Tibial artery (tissue), 4 donors: ENCODE results near the gene PAXIP1.

Experiments used
- DNase-seq, 2 donors: peaks; one replicate each; pipeline ENCODE4 v3.0.0-alpha.2; 2019
- H3K27ac ChIP-seq, 2 donors: fragments of 200-600 bp; sonication (generic) in 1 of 2; 1 replicate in 1 of 2; 2 replicates in 1 of 2; pipeline ENCODE4 v1.5.1; 2018 to 2019; ENCODE audit warnings: mild to moderate bottlenecking in 1 of 2
- H3K27me3 ChIP-seq, 2 donors: fragments of 200-600 bp; sonication (generic) in 1 of 2; one replicate each; pipeline versions ENCODE4 v1.5.1 to v1.6.0; 2016 to 2019
- H3K36me3 ChIP-seq, 3 donors: fragments of 200-600 bp; sonication (generic) in 2 of 3; one replicate each; pipeline ENCODE4 v1.5.1; 2016 to 2019; ENCODE audit warnings: mild to moderate bottlenecking in 2 of 3
- H3K4me1 ChIP-seq, 4 donors: fragments of 200-600 bp; sonication (generic) in 2 of 4; 1 replicate in 3 of 4; 2 replicates in 1 of 4; pipeline ENCODE4 v1.5.1; 2016 to 2019
- H3K4me3 ChIP-seq, 2 donors: fragments of 200-600 bp; sonication (generic) in 1 of 2; 1 replicate in 1 of 2; 2 replicates in 1 of 2; pipeline ENCODE4 v1.5.1; 2018 to 2019; ENCODE audit warnings: mild to moderate bottlenecking in 2 of 2
- H3K9me3 ChIP-seq, 3 donors: fragments of 200-600 bp; sonication (generic) in 1 of 3; one replicate each; pipeline ENCODE4 v1.5.1; 2016 to 2019
- CTCF ChIP-seq, 2 experiments: fragments of 200-600 bp in 1 of 2; fragments of 450-650 bp in 1 of 2; IDR thresholded peaks; one replicate each; pipeline ENCODE4 v1.5.1; 2017 to 2019; ENCODE audit warnings: antibody characterized with exemption in 2 of 2, mild to moderate bottlenecking in 1 of 2, moderate library complexity in 1 of 2
- intact Hi-C: fragments of 100-400 bp; cut with DNase I; formaldehyde crosslinking; loops from one replicate; pipeline ENCODE4 v1.15.0; 2023; ENCODE audit warnings: low total_unique reads

PAXIP1 gene

GRCh38 chr7:154953006-154953684 is 49.8 kb downstream of the PAXIP1 start:
- peak in 1 of 2 donors; percentile 40 for DNase-seq
- H3K27ac ChIP-seq, result no peak overlapping the region
- H3K36me3 ChIP-seq, result peaks cover 41 to 82% (median 42%) of the 10 kb centered on the region in 3 donors
- no peak overlapping the region for H3K4me3 ChIP-seq
- H3K4me1 ChIP-seq, result no peaks in the 10 kb centered on the region
- no peaks in the 10 kb centered on the region for H3K27me3 ChIP-seq
- intact Hi-C loops, result no loop called here
- peak; percentile 43 to 53 for TF ChIP-seq CTCF (IDR thresholded peaks at IDR 0.05)
- no peaks in the 10 kb centered on the region for H3K9me3 ChIP-seq

- no peaks in the 10 kb centered on the region for H3K4me1 ChIP-seq
- H3K27me3 ChIP-seq, result no peaks in the 10 kb centered on the region
- H3K4me3 ChIP-seq, result no peak overlapping the region
- no peak overlapping the region for H3K27ac ChIP-seq
- intact Hi-C loops, result no loop called here
- no peaks in the 10 kb centered on the region for H3K9me3 ChIP-seq
- no peak for DNase-seq
- H3K36me3 ChIP-seq, result peaks cover 47 to 86% (median 50%) of the 10 kb centered on the region in 3 donors
- TF ChIP-seq CTCF (IDR thresholded peaks at IDR 0.05), result no peak
Measured at GRCh38 chr7:154950960-154951359, 52.0 kb downstream of the PAXIP1 start.

- Histone ChIP-seq H3K27ac (no peak overlapping the region), H3K4me1 (no peaks in the 10 kb centered on the region), H3K27me3 (no peaks in the 10 kb centered on the region), H3K36me3 (peaks cover 46 to 86% (median 59%) of the 10 kb centered on the region in 3 donors), H3K4me3 (no peak overlapping the region), H3K9me3 (no peaks in the 10 kb centered on the region)
- TF ChIP-seq CTCF (IDR thresholded peaks at IDR 0.05), result no peak
- intact Hi-C loops, result no loop called here
- no peak for DNase-seq
Measured at GRCh38 chr7:154947604-154948003, 55.3 kb downstream of the PAXIP1 start.

DNA sequence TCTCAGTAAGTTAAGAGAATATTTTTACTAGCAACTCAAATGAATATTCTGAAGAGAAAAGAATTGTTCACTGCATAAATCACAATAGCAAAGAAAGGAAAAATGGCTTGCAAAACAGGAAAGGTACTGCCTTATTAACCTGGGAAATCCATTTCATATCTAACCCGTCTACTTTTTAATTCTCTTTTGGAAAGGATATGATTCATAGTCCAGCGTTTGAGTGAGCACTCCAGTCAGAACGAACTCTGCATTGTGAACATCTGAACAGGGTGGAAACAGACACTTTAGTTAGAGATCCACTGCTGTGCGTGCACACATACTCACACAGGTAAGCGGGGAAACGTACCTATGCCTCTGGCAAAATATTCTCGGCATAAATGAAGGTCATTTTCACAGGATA is 56.8 kb downstream of the PAXIP1 start:
- H3K4me3 ChIP-seq, result no peak overlapping the region
- H3K9me3 ChIP-seq, result no peaks in the 10 kb centered on the region
- intact Hi-C loops, result no loop called here
- no peak for TF ChIP-seq CTCF (IDR thresholded peaks at IDR 0.05)
- no peak for DNase-seq
- H3K36me3 ChIP-seq, result peaks cover 46 to 75% (median 52%) of the 10 kb centered on the region in 3 donors
- H3K4me1 ChIP-seq, result no peaks in the 10 kb centered on the region
- H3K27me3 ChIP-seq, result no peaks in the 10 kb centered on the region
- H3K27ac ChIP-seq, result no peak overlapping the region

DNA sequence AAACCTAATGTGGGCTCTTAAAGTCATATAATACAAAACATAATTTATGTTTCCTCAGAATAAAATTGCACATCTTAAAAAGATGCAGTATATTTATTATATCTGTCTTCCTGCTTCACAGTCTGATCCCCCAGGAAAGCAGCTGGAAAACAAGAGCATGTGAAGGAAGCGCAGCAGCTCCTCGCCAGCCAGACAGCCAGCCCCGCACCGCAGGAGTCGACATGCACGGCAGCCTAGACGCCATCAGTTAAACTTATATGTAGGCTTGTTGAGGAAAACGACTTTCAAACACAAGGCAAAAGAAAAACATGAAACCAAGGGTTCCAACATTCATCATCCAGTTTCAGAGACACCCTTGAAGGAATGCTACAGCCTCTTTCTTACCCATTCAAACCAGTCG is 59.0 kb downstream of the PAXIP1 start:
- no peaks in the 10 kb centered on the region for H3K9me3 ChIP-seq
- peaks cover 39 to 53% (median 44%) of the 10 kb centered on the region in 3 donors for H3K36me3 ChIP-seq
- no peak for TF ChIP-seq CTCF (IDR thresholded peaks at IDR 0.05)
- no peak for DNase-seq
- intact Hi-C loops, result no loop called here
- no peaks in the 10 kb centered on the region for H3K4me1 ChIP-seq
- H3K4me3 ChIP-seq, result no peak overlapping the region
- no peaks in the 10 kb centered on the region for H3K27me3 ChIP-seq
- H3K27ac ChIP-seq, result no peak overlapping the region
